Stomach (tissue), 9 donors: ENCODE results near the gene CCDC148. TPM values are rescaled to one million over a fixed set of nuclear protein-coding genes. Genes with fewer than 3 reads are reported as not detected.

Source experiments
- DNase-seq, 2 donors: peaks; one replicate each; pipeline versions ENCODE4 v3.0.0 to v3.0.0-alpha.2; 2013 to 2019
- H3K27ac ChIP-seq, 5 donors: fragments of 200-600 bp in 4 of 5; sonication (generic) in 4 of 5; one replicate each; pipeline ENCODE4 v1.5.1; 2013 to 2019; ENCODE audit warnings: mild to moderate bottlenecking in 1 of 5, moderate library complexity in 1 of 5
- H3K27me3 ChIP-seq, 3 donors: fragments of 200-600 bp; sonication (generic); one replicate each; pipeline ENCODE4 v1.5.1; 2017 to 2019; ENCODE audit warnings: mixed run types in 1 of 3
- H3K36me3 ChIP-seq, 4 donors: fragments of 200-600 bp; sonication (generic); 1 replicate in 3 of 4; 2 replicates in 1 of 4; pipeline ENCODE4 v1.5.1; 2016 to 2019
- H3K4me1 ChIP-seq, 4 donors: fragments of 200-600 bp; sonication (generic); one replicate each; pipeline ENCODE4 v1.5.1; 2016 to 2019
- H3K4me3 ChIP-seq, 4 donors: fragments of 200-600 bp; sonication (generic) in 3 of 4; one replicate each; pipeline ENCODE4 v1.5.1; 2016 to 2019; ENCODE audit warnings: mild to moderate bottlenecking in 1 of 4
- H3K9me3 ChIP-seq, 4 donors: fragments of 200-600 bp; sonication (generic); one replicate each; pipeline ENCODE4 v1.5.1; 2016 to 2019
- EP300 ChIP-seq: sonication (generic); formaldehyde crosslinking; IDR thresholded peaks from one replicate; pipeline ENCODE4 v1.6.1; 2017; ENCODE audit warnings: antibody characterized with exemption
- POLR2A ChIP-seq, 4 donors: fragments of 450-650 bp; IDR thresholded peaks; one replicate each; pipeline ENCODE4 v1.6.1; 2016; ENCODE audit warnings: antibody characterized with exemption in 4 of 4, control low read depth in 2 of 4, mild to moderate bottlenecking in 1 of 4, moderate library complexity in 1 of 4
- POLR2AphosphoS5 ChIP-seq, 3 donors: sonication (generic); formaldehyde crosslinking; IDR thresholded peaks; one replicate each; pipeline ENCODE4 v1.6.1; 2016; ENCODE audit warnings: antibody characterized with exemption in 3 of 3
- WGBS, 5 donors: extraction: QIAGEN DNeasy Blood & Tissue Kit in 3 of 5; methylation state at CpG; one replicate each; pipeline versions ENCODE4 v1.1.5 to v1.1.7; 2013 to 2018; 5-methylcytosine and 5-hydroxymethylcytosine counted together
- intact Hi-C: fragments of 100-400 bp; cut with DNase I; formaldehyde crosslinking; loops from one replicate; pipeline ENCODE4 v1.15.1; 2023; ENCODE audit warnings: low total_unique reads
- polyA plus RNA-seq, 3 donors: library from polyadenylated mRNA; stranded (reverse); fragments of 200-250 nt; gene quantifications; one replicate each; pipeline ENCODE4 v1.2.3, GENCODE V29; 2013
- total RNA-seq, 5 donors: library from RNA; depleted of rRNA; stranded (reverse); fragments of >200 nt; gene quantifications; one replicate each; pipeline versions ENCODE4 v1.1.0 to v1.2.3, GENCODE V29; 2014 to 2016
- TF ChIP-seq, protein P1 (sequence below), 7 experiments: fragments of 450-650 bp in 4 of 7; fragments of 200-600 bp in 3 of 7; sonication (generic) in 3 of 7; IDR thresholded peaks; one replicate each; pipeline ENCODE4 v1.5.1; 2016 to 2019; ENCODE audit warnings: antibody characterized with exemption in 7 of 7, control low read depth in 2 of 7, mild to moderate bottlenecking in 1 of 7
- donor health status: healthy with polysubstance abuse.
- donor health status: Bipolar disorder and iron deficiency.
- donor health status: healthy.

CCDC148 gene
- total and polyA plus RNA-seq, 8 donors, result 0.25 to 1.3 (median 0.43) TPM; not detected in 5

DNA sequence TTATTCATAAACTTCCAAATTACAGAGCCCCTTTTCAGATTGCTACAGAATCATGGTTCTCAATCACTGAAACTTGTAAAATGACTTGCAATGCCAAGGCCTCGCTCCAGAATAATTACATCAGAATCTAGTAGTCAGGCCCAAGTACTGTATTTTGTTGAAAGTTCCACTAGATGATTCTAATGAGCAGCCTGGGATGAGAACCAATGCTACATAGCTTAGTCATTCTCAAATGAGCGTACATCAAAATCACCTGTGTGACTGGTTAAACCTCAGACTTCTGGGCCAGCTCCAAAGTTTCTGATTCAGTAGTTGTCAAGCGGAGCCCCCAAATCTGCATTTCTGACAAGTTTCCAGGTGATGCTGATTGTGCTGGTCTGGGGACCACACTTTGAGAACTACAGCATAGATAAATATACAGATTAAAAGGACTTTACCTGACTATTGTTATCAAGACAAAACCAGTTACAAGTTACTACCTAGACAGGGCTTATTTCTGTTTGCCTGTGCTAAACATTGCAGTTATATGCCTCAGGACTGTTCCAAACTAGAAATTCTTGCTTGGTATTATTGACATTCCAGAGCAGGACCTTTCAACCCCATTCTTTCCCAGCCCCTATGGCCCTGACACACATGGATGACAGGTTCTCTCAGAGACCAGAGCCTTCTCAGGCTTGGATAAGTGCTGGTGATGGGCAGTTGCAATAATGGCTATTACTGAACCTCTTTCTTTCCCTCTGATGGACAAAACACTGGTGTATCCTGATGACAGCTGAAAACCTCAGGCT is 271.8 kb downstream of the CCDC148 start:
- intact Hi-C loops, result no loop called here

DNA sequence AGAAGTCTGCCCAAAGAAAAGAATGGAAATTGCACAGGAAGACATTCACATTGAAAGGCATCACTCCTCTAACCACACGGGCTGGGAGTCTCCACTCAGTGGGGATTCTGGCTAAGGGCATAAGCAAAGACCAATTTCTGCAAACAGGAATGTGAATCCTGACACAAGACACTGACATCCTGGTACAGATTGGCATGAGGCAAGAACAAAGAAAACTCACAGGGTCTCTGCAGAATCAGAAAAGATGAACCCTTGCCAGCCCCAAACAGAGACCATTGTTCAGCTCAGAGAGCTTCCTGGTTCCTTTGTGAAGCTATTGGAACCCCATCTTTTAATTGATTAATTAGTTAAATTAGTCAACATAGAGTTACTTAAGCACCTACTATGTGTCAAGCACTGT is 272.6 kb downstream of the CCDC148 start:
- 46 to 72% (median 64%) methylated on average over 1 of the region's 1 CpG for WGBS, 5 donors
- Histone ChIP-seq H3K27ac (peak overlapping the region in 1 of 5 donors; percentile 29), H3K4me3 (no peak overlapping the region), H3K36me3 (no peaks in the 10 kb centered on the region), H3K27me3 (no peaks in the 10 kb centered on the region), H3K4me1 (peaks cover 0 to 32% (median 4%) of the 10 kb centered on the region in 4 donors), H3K9me3 (no peaks in the 10 kb centered on the region)
- intact Hi-C loops, result no loop called here
- TF ChIP-seq POLR2AphosphoS5 (IDR thresholded peaks at IDR 0.05) (no peak), POLR2A (IDR thresholded peaks at IDR 0.05) (no peak), EP300 (no peak)
- TF ChIP-seq, protein P1, sequence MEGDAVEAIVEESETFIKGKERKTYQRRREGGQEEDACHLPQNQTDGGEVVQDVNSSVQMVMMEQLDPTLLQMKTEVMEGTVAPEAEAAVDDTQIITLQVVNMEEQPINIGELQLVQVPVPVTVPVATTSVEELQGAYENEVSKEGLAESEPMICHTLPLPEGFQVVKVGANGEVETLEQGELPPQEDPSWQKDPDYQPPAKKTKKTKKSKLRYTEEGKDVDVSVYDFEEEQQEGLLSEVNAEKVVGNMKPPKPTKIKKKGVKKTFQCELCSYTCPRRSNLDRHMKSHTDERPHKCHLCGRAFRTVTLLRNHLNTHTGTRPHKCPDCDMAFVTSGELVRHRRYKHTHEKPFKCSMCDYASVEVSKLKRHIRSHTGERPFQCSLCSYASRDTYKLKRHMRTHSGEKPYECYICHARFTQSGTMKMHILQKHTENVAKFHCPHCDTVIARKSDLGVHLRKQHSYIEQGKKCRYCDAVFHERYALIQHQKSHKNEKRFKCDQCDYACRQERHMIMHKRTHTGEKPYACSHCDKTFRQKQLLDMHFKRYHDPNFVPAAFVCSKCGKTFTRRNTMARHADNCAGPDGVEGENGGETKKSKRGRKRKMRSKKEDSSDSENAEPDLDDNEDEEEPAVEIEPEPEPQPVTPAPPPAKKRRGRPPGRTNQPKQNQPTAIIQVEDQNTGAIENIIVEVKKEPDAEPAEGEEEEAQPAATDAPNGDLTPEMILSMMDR (IDR thresholded peaks at IDR 0.05), result no peak
- no peak for DNase-seq

More for the DNA sequence above, 271.8 kb downstream of the CCDC148 start:
- TF ChIP-seq POLR2A (IDR thresholded peaks at IDR 0.05), result no peak
- no peak for TF ChIP-seq EP300
- TF ChIP-seq POLR2AphosphoS5 (IDR thresholded peaks at IDR 0.05), result no peak
- TF ChIP-seq, protein P1 (IDR thresholded peaks at IDR 0.05), result no peak
- Histone ChIP-seq H3K27me3 (no peaks in the 10 kb centered on the region), H3K4me1 (peaks cover 1 to 34% (median 8%) of the 10 kb centered on the region in 4 donors), H3K9me3 (no peaks in the 10 kb centered on the region), H3K4me3 (no peak overlapping the region), H3K36me3 (no peaks in the 10 kb centered on the region), H3K27ac (peak overlapping the region in 2 of 5 donors; percentile 13 to 29)
- peak in 1 of 2 donors; percentile 74 for DNase-seq
- WGBS, 5 donors, result 53 to 73% (median 59%) methylated on average over 3 of the region's 3 CpGs

GRCh38 chr2:158182676-158183295 is 273.8 kb downstream of the CCDC148 start:
- no peak overlapping the region for H3K27ac ChIP-seq
- H3K27me3 ChIP-seq, result no peaks in the 10 kb centered on the region
- H3K4me3 ChIP-seq, result no peak overlapping the region
- H3K4me1 ChIP-seq, result peaks cover 0 to 28% (median 4%) of the 10 kb centered on the region in 4 donors
- intact Hi-C loops, result no loop called here
- no peaks in the 10 kb centered on the region for H3K9me3 ChIP-seq
- TF ChIP-seq, protein P1 (IDR thresholded peaks at IDR 0.05), result no peak
- TF ChIP-seq POLR2A (IDR thresholded peaks at IDR 0.05), result no peak
- TF ChIP-seq POLR2AphosphoS5 (IDR thresholded peaks at IDR 0.05), result no peak
- TF ChIP-seq EP300, result no peak
- no peaks in the 10 kb centered on the region for H3K36me3 ChIP-seq
- 60 to 82% (median 78%) methylated on average over 3 of the region's 3 CpGs for WGBS, 5 donors
- DNase-seq, result no peak

DNA sequence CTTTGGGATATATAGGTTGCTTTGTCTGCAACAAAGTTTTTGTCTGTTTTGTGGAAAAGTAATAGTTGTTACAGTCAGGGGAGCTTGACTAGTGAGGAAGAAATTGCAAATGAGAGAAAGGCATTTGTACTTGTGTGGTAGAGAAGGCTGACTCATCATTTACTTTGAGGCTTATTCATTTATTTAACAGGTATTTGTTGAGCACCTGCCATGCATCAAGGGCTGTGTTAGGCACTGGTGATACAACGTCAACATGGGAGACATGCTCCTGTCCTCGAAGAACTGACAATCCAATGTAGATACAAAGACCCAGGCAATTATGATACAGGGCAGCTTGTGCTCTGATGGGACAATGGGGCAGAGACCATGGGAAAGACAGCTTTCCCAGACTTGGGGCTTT is 275.4 kb downstream of the CCDC148 start:
- WGBS, 5 donors, result 45 to 84% (median 67%) methylated on average over 2 of the region's 2 CpGs
- no peak overlapping the region for H3K4me3 ChIP-seq
- H3K36me3 ChIP-seq, result no peaks in the 10 kb centered on the region
- TF ChIP-seq, protein P1 (IDR thresholded peaks at IDR 0.05), result no peak
- TF ChIP-seq EP300 (no peak), POLR2AphosphoS5 (IDR thresholded peaks at IDR 0.05) (no peak), POLR2A (IDR thresholded peaks at IDR 0.05) (no peak)
- H3K4me1 ChIP-seq, result peaks cover 0 to 26% (median 4%) of the 10 kb centered on the region in 4 donors
- no peaks in the 10 kb centered on the region for H3K9me3 ChIP-seq
- DNase-seq, result no peak
- H3K27ac ChIP-seq, result no peak overlapping the region
- intact Hi-C loops, result no loop called here
- no peaks in the 10 kb centered on the region for H3K27me3 ChIP-seq
